Fibroblast of gingiva (primary cell): ENCODE data around the gene NOVA2.
"Not testable (repeated sequence)": the region's sequence is repeated elsewhere in the genome, so short reads cannot be mapped to it uniquely, and the experiment has no call there.

Source experiments
- DNase-seq: peaks from one replicate; pipeline ENCODE4 v3.0.0-alpha.2; 2011; ENCODE audit warnings: low read depth

Gene NOVA2

DNA sequence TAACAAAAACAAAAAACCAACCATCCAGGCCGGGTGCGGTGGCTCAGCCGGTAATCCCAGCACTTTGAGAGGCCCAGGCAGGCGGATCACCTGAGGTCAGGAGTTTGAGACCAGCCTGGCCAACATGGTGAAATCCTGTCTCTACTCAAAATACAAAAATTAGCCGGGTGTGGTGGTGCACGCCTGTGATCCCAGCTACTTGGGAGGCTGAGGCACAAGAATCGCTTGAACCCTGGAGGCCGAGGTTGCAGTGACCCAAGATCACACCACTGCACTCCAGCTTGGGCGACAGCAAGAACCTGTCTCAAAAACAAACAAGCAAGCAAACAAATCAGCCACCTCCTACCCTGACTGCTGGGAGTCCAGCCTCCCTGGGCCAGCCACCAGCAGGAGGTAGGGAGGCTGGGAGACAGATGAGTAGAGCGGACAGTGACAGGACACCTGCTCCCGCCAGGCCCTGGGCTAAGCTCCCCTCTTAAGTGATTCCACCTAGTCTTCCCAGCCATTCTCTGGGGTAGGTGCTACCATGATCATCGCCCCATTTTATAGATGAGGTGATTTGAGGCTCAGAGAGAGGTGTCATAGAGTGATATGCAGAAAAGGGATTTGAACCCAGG, 77.6 kb downstream of the NOVA2 start:
- not testable (repeated sequence) for DNase-seq

DNA sequence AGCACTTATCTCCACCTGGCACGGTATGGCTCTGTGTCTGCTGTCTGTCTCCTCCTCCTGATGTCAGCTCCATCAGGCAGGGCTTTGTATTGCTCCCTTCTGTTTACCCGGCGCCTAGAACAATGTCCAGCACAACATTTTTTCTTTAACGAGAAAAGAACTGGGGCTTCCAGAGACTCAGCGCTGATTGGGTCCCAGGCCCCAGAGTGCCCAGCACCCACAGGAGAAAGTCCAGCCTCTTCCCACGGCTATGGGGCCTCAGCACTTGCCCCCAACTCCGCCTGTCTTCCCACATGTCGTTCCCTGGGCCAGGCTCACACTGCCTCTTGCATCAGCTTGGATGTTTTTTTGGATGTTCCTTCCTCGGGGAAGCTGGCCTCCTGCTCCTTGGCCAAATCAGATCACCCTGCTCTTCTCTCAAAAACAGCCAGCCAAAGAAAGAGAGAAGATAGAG, 78.1 kb downstream of the NOVA2 start:
- DNase-seq: no peak

DNA sequence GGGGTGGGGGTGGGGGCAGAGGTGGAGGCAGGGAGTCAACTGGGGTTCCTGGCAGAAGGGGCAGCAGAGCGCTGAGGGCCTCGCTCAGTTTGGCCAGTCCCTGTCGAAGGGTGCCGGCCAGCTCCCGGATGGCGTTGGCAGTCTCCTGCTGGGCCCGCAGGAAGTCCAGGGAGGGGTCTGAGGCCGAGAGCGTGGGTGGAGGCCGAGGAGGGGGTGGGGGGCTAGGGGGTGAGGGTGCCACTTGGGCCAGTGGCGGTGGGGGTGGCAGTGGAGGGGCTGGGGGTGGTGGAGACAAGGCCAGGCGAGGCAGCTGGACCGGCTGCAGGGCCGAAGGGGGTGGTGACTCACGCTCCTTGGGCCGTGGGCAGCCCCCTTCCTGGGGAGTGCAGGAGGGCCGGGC, 82.8 kb downstream of the NOVA2 start:
- no peak for DNase-seq

DNA sequence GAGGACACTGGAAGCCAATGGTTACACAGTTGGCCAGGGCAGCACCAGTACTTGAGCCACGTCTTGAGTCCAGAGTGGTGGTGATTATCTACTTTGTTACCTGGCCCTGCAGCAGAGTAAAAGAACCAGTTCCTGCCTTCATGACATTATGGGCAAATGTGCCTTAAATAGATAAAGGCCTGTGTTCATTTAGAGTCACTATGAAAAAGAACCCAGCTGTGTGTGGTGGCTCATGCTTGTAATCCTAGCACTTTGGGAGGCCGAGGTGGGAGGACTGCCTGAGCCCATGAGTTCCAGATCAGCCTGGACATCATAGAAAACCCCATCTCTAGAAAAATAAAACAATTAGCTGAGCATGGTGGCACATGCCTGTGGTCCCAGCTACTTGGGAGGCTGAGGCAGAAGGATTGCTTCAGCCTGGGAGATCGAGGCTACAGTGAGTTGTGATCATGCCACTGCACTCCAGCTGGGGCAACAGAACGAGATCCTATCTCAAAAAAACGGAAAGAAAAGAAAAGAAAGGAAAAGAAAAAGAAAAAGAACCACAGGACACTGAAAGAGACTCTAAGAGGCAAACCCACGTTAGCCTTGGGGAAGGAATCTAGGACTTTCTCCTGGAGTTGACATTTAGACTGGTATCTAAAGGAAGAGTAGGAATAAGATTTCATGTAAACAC, 84.3 kb downstream of the NOVA2 start:
- DNase-seq: no peak

DNA sequence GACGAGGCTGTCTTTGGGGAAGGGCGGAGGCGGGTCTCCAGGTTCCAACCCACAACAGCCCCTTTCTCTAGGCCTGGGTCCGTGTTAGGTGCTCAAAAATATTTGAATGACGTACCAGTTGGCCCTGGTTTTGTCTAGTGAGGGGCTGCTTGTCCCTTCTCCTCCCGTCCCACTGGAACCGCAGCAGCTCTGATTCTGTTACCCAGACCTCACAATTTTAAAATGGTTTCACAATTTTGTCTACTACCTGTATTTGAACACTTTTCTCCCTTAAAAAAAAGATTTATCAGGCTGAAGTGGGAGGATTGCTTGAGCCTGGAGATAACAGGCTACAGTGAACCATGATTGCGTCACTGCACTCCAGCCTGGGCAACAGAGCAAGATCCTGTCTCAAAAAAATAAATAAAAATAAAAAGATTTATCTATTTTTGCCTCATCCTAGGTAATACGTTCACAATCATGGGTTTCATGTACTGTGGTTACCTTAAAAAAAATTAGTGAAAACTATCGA, 86.4 kb downstream of the NOVA2 start:
- DNase-seq: no peak

DNA sequence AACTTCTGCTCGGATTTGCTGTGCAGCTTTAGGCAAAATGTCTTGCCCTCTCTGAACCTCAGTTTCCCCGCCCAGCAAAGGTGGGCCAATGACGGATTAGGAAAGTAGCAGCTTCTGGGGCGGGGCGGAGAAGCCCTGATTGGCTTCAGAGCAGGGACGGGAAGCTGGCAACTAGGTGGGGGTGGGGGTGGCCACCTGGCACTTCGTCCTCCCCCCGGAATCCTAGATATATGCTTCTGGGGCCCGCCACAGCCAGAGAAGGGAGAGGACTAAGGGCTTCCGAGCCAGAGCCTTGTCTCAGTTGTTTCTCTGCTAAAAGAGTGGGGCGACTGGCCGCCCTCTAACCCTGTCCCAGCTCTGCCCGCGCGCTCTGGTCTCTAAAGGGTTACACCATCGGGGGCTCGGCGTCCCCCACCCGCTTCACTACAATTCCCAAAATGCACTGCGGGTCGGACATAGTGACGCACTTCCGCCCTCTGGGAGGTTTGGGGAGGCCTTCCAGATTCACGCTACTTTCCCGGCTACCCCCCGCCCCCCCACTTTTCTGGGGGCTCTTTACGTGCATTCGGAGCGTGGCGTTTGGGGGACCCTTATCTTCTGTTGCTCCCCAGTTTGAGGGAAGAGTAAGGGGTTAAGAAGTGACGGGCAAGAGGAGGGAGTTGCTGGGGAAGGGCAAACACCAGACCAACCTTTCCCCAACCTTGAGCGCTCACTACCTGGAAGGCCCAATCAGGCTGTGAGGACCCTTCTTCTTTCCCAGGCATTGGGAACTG, 87.1 kb downstream of the NOVA2 start:
- DNase-seq: peak; percentile 93

DNA sequence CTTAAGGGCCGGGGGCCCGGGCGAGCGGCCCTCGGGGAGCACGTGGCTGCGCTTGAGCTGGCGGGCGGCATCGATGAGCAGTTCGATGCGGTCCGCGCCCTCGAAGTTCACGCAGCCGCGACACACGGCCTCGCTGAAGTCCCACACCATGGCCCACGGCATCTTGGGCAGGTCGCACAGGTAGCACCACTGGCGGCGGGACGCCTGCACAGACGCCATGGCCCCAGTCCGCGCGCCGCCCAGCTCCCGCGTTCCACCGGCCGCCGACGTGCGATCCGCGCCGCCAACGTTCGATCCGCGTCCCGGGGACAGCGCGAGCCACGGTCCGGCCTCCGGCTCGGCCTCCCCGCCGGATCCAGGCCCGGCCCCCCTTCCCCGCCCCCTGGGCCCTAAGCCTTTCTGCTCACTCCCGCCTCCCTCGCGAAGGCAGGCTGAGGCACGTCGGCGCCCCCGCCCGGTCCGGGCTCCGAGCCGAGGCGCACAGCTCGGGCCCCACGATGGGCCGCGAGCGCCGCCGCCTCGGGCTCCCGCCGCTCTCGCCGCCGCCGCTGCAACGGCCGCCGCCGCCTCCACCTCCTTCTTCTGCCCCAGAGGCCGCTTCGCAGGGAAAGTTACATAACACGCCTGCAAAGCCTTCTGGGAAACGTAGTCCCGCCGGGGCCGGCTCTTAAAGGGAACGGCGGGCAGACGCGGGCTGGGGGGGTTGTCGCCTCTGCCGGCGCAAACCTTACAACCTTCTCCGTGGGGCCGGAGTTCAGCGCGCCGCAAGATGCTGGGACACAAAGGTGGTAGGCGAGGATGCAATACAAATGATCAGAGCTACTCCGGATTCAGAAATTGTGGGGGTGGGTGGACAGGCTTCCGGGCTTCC, 87.9 kb downstream of the NOVA2 start, which contains the start of gene IRF2BP1:
Gene IRF2BP1, minus strand, starts transcription at position 586 of the 871 bp plus-strand sequence. Its CDS starts 367 bp downstream, at position 219.
- peak; percentile 91 for DNase-seq

DNA sequence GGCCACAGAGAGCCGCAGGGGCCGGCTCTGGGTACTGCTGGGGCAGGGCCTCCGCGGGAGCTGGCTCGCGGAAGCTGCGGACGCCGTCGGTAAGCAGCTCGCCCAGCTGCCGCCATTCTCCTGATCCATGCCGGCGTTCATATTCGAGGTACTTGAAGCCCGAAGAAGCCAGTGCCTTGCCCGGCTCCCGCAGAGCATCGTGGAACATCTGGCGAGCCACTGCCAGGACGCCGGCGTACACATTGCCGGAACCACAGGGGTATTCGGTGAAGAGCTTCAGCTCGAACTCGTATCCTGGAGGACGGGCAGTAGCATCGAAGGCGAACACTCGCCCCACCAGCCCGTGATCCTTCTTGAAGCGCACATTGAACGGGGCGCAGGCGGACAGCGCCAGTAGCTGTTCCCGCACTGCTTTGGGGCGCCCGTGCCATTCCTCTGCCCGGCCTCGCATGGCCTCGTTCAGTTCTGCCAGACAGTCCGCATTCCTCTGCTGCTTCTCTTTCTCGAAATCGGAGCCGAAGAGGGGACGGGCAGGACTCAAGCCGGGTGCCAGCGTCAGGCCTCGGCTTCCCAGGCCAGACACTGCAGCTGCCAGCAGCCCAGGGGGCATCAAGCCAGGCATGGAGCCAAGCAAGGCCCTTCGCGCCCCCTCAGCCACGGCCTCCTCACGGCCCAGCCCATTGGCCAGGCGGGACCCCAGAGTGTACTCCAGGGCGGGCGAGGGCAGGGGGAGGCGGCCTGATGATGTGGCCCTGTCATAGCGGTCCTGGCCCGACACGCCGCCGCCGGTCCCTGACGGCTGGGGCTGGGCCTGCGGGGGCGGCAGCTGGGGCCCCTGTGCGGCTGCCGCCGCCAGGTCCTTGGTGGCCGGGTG, 88.7 kb downstream of the NOVA2 start:
- DNase-seq: peak; percentile 23

DNA sequence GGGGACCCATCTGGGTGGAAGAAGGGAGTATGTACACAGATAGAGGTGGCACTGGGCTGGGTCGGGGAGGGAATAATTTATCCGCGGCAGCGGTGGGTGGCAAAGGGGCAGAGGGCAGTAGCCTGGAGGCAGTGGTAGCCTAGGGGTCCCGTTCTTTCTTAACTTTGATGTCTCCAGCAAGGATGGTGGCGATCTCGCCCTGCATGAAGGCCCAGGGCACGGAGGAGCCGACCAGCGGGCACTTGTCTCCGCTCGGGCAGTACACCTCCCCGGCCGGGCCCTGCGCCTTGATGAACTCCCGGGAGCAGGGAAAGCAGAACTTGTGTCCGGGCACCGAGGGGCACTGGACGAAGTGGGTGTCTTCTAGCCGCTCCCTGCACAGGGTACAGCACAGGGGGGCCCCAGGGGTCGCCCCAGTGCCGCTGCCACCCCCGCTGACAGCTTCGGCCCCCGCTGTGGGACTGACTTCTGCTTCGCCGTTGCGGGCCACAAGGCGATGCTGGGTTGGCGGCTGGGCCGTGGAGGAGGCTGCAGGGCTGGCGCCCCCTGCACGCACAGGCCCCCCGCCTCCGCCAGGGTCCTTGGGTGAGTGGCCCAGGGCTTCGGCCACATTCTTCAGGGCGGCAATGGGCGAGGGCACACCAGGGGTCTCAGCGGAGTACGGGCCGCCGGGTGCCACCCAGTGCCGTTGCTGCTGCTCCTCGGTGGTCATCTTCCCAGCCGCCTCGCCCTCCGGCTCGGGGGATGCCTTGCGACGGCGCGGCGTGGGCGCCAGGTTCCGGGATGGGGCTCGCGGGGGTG, 89.6 kb downstream of the NOVA2 start:
- DNase-seq: no peak
